Lung (tissue), 12 donors: ENCODE measurements around the gene SZT2. TPM values are rescaled to one million over a fixed set of nuclear protein-coding genes. Genes with fewer than 3 reads are reported as not detected.
A peak's percentile ranks its signal among the peaks of the same experiment; 100 is the strongest.

ENCODE experiments used
- ATAC-seq: fragments of 200-7000 bp; cut with Tn5 transposase; one replicate; pipeline ENCODE4 v1.9.1; 2020; ENCODE audit warnings: moderate number of reproducible peaks; ENCODE audit not compliant: insufficient read depth, low FRiP score
- DNase-seq, 3 donors: peaks; one replicate each; pipeline ENCODE4 v3.0.0-alpha.2; 2013 to 2017
- H3K27ac ChIP-seq, 2 donors: one replicate each; pipeline ENCODE4 v1.5.1; 2013; ENCODE audit warnings: mild to moderate bottlenecking in 2 of 2, moderate library complexity in 2 of 2, control low read depth in 1 of 2, inconsistent platforms in 1 of 2, low read depth in 1 of 2, low read length in 1 of 2
- H3K27me3 ChIP-seq, 3 donors: one replicate each; pipeline ENCODE4 v1.5.1; 2013; ENCODE audit warnings: low read length in 2 of 3; ENCODE audit not compliant: control insufficient read depth in 3 of 3, insufficient read depth in 3 of 3
- H3K36me3 ChIP-seq, 4 donors: one replicate each; pipeline ENCODE4 v1.5.1; 2013; ENCODE audit warnings: low read length in 4 of 4, mild to moderate bottlenecking in 1 of 4, moderate library complexity in 1 of 4; ENCODE audit not compliant: control insufficient read depth in 4 of 4, insufficient read depth in 4 of 4
- H3K4me1 ChIP-seq, 5 donors: one replicate each; pipeline ENCODE4 v1.5.1; 2013; ENCODE audit warnings: low read length in 5 of 5, mild to moderate bottlenecking in 2 of 5, moderate library complexity in 1 of 5; ENCODE audit not compliant: control insufficient read depth in 5 of 5, insufficient read depth in 5 of 5
- H3K4me3 ChIP-seq: one replicate; pipeline ENCODE4 v1.5.1; 2013; ENCODE audit warnings: mild to moderate bottlenecking, control low read depth, moderate library complexity
- H3K9ac ChIP-seq, 2 donors: one replicate each; pipeline ENCODE4 v1.5.1; 2013; ENCODE audit warnings: low read length in 2 of 2, control low read depth in 1 of 2; ENCODE audit not compliant: insufficient read depth in 1 of 2
- H3K9me3 ChIP-seq, 4 donors: one replicate each; pipeline ENCODE4 v1.5.1; 2013; ENCODE audit warnings: low read length in 3 of 4, mild to moderate bottlenecking in 1 of 4, moderate library complexity in 1 of 4; ENCODE audit not compliant: control insufficient read depth in 4 of 4, insufficient read depth in 3 of 4
- WGBS, 2 donors: extraction: QIAGEN DNeasy Blood & Tissue Kit; methylation state at CpG; one replicate each; pipeline ENCODE4 v1.1.7; 2013; 5-methylcytosine and 5-hydroxymethylcytosine counted together
- polyA plus RNA-seq, 2 donors: library from polyadenylated mRNA; stranded (reverse); fragments of 200-250 nt; gene quantifications; one replicate each; pipeline ENCODE4 v1.2.1, GENCODE V29; 2013
- total RNA-seq, 2 donors: library from RNA; depleted of rRNA in 1 of 2; stranded (reverse); fragments of >200 nt in 1 of 2; gene quantifications; one replicate each; pipeline ENCODE4 v1.2.1, GENCODE V29; 2014 to 2021
- TF ChIP-seq, protein P1 (sequence below): IDR thresholded peaks from 2 replicates; pipeline ENCODE4 v1.5.1; 2012; ENCODE audit warnings: mild to moderate bottlenecking; ENCODE audit errors: control extremely low read depth, extremely low read depth
- donor health status: control.
- donor health status: control.
- donor health status: Bipolar disorder and iron deficiency.
- donor health status: healthy.
- donor health status: DM: yes; HTN: yes; CAD: no.

The SZT2 gene
- total and polyA plus RNA-seq, 4 donors = 15.2 to 71.5 (median 40.2) TPM

DNA sequence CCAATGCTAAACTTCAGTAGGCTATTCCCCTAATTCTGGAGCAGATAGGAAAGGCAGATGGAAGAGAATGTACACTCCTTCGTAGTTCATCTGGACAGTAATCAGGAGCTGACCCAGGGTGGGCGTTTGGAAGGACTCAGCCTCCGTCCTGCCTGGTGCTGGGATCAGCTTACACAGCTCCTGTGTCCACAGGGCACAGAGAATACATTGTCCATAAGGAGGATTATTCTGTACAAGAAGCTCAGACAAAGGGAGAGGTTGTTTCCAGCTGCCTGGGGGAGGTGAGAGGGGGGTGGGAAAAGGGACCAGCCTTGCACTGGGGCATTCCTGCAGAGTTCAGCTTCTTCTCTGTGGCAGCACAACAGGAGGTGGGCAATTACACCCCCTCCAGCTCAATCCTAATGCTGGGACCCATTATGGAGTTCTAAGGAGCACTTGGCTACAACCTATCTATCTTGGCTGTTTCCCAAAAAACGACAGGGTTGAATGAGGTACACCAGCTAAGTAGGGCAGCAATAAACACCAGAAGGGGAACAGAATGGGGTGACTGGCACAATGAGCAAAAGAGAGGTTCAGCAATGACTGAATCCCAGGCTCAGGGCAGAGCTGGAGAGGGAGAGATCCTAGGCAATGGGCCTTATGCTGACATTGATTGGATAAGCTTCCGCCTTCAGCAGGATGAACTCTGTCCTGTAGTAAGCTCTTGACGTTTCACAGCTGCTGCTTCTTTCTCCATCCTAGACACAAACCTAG is 7.5 kb upstream of the SZT2 start:
- 66 to 76% methylated on average over 6 of the region's 6 CpGs for WGBS, 2 donors
- Histone ChIP-seq H3K4me1 (peaks cover 3 to 18% (median 15%) of the 10 kb centered on the region in 5 donors), H3K36me3 (peaks cover 35 to 48% (median 39%) of the 10 kb centered on the region in 4 donors), H3K27ac (peak overlapping the region; percentile 26 to 41), H3K9me3 (no peaks in the 10 kb centered on the region), H3K9ac (no peak overlapping the region), H3K4me3 (no peak overlapping the region), H3K27me3 (no peaks in the 10 kb centered on the region)
- TF ChIP-seq, protein P1, sequence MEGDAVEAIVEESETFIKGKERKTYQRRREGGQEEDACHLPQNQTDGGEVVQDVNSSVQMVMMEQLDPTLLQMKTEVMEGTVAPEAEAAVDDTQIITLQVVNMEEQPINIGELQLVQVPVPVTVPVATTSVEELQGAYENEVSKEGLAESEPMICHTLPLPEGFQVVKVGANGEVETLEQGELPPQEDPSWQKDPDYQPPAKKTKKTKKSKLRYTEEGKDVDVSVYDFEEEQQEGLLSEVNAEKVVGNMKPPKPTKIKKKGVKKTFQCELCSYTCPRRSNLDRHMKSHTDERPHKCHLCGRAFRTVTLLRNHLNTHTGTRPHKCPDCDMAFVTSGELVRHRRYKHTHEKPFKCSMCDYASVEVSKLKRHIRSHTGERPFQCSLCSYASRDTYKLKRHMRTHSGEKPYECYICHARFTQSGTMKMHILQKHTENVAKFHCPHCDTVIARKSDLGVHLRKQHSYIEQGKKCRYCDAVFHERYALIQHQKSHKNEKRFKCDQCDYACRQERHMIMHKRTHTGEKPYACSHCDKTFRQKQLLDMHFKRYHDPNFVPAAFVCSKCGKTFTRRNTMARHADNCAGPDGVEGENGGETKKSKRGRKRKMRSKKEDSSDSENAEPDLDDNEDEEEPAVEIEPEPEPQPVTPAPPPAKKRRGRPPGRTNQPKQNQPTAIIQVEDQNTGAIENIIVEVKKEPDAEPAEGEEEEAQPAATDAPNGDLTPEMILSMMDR = no peak
- DNase-seq (peak; percentile 54 to 87 (median 77)), ATAC-seq (no peak)

DNA sequence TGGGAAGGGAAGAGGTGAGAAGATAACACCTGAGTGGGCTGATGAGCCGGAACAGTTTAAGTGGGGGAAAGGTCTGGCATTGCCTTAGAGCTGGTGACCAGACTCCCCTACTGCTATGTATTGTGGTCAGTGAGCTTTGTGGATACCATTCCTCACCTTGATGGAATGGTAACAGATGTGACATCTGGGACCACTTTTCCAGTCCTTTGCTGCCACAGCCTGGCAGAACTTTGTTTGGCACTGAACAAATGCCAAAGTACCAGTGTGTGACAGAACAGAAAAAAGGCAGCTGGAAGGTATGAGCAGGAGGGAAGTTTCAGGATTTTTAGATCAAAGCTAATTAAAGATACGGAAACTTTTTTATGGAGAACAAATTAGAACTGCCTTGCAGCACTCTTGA is 6.2 kb upstream of the SZT2 start:
- Histone ChIP-seq H3K36me3 (peaks cover 35 to 51% (median 39%) of the 10 kb centered on the region in 4 donors), H3K27me3 (no peaks in the 10 kb centered on the region), H3K4me3 (no peak overlapping the region), H3K4me1 (peaks cover 6 to 22% (median 19%) of the 10 kb centered on the region in 5 donors), H3K9me3 (no peaks in the 10 kb centered on the region), H3K27ac (no peak overlapping the region), H3K9ac (no peak overlapping the region)
- WGBS, 2 donors = 57 to 97% methylated on average over 2 of the region's 2 CpGs
- no peak for DNase-seq
- ATAC-seq = no peak
- TF ChIP-seq, protein P1 = no peak

DNA sequence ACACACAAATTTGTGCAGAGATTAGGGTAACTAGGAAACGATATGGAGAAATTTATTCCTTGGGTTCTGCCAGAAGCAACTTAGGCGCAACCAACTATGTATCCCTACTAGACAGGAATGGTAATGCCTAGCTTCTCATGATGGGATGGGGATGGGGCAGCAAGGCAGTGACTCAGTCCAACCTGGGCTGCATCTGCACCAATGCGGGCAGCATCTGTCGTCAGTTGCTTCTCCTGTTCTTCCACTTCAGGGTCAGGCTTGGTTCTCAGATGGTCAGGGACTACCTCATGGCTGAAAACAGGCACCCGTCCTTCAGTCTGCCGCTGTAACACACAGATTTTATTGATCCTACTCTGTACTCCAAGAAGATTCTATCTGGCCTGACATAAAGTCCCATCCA is 3.0 kb upstream of the SZT2 start:
- WGBS, 2 donors = 96% methylated on average over 6 of the region's 6 CpGs
- ATAC-seq (no peak), DNase-seq (no peak)
- H3K4me1 ChIP-seq = peaks cover 7 to 31% (median 28%) of the 10 kb centered on the region in 5 donors
- H3K36me3 ChIP-seq = peaks cover 35 to 51% (median 41%) of the 10 kb centered on the region in 4 donors
- H3K9me3 ChIP-seq = peaks cover 0 to 2% (median 0%) of the 10 kb centered on the region in 4 donors
- no peak overlapping the region for H3K9ac ChIP-seq
- H3K27ac ChIP-seq = no peak overlapping the region
- TF ChIP-seq, protein P1 = no peak
- no peak overlapping the region for H3K4me3 ChIP-seq
- no peaks in the 10 kb centered on the region for H3K27me3 ChIP-seq
